ENCODE data around the gene CAMK4. TPM values are rescaled to one million over a fixed set of nuclear protein-coding genes. Genes with fewer than 3 reads are reported as not detected.

Gene CAMK4
- total RNA-seq, 1 experiment from 2014 or later, result not detected

DNA sequence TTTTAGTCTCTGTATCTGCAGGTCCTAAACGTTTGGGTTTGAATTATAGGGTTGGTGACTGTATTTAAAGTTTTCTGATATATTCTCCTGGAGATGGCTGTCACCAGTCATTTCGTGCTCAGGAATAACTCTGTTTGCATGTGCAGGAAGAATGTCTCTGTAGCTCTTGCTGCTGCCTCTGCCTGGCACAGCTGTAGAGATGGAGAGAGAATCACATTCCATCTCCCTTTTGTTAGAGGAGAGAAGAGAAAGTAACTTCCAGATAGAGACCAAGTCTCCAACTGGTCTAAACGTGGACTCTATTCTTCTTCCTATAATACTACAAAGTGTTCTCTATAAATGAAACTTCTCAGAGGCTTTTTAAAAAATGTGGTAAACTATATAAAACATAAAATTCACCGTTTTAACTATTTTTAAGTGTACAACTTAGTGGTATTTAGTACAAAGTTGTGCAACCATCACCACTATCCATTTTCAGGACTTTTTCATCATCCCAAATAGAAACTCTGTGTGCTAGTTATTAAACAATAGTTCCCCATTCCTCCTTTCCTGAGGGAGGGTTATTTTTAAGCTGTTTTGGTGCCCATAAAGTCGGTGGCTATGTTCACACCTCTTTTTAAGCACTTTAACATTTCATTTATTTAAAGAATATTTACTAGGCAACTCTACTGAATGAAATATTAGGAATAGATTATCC lies 308.9 kb downstream of the CAMK4 start:
- BruUV-seq (replicated peaks), result no TSS peak
- no peak overlapping the region for H2AFZ ChIP-seq
- intact Hi-C loops (cut with micrococcal nuclease; ENCODE audit: unreplicated experiment), result loop anchor here (5.0 kb wide), 1 partner anchor 614 kb away; no protein-coding TSS in a partner anchor

DNA sequence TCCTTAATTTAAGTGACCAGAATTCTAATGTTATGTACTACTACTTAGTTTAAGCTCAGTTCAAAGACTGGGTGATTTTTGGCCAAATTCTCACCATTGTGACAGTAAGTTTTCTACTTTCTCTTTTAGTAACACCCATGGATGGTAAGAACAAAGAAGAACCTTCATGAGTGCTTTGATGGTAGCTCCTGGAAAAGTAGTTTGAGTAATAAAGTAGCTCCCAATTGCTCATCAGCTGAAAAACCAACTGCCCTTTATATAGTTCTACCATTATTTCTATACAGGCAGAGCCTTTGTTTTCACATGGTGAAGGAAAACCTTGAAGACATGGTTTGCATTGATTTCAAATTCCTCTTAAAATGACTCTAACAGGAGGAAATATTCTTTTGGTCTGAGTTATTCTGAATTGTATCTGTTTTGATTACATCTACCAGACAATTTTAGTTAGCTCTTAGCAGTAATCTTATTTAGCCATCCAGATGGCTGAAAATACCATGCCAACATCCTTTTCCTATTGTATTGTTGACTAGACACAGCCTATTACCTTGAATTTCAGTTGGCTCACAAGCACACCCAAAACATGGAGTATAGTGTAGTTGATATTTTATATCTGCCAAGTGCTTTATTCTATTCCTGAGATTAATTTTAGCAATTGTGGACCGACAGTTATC lies 311.8 kb downstream of the CAMK4 start:
- no peaks in the 10 kb centered on the region for H3F3A ChIP-seq (ENCODE audit: insufficient read depth, low read depth)
- no peak overlapping the region for H3K27ac ChIP-seq
- H3K79me2 ChIP-seq (ENCODE audit: low read depth), result no peaks in the 10 kb centered on the region
- TF ChIP-seq, protein P1, sequence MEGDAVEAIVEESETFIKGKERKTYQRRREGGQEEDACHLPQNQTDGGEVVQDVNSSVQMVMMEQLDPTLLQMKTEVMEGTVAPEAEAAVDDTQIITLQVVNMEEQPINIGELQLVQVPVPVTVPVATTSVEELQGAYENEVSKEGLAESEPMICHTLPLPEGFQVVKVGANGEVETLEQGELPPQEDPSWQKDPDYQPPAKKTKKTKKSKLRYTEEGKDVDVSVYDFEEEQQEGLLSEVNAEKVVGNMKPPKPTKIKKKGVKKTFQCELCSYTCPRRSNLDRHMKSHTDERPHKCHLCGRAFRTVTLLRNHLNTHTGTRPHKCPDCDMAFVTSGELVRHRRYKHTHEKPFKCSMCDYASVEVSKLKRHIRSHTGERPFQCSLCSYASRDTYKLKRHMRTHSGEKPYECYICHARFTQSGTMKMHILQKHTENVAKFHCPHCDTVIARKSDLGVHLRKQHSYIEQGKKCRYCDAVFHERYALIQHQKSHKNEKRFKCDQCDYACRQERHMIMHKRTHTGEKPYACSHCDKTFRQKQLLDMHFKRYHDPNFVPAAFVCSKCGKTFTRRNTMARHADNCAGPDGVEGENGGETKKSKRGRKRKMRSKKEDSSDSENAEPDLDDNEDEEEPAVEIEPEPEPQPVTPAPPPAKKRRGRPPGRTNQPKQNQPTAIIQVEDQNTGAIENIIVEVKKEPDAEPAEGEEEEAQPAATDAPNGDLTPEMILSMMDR (conservative IDR thresholded peaks at IDR 0.05), result no peak
- TF ChIP-seq EZH2 (IDR thresholded peaks at IDR 0.05; ENCODE audit: low read depth), result no peak
- no peaks in the 10 kb centered on the region for H3K4me1 ChIP-seq (replicated peaks; ENCODE audit: insufficient read depth)
- no peak overlapping the region for H3K4me3 ChIP-seq
- H3K9me2 ChIP-seq (ENCODE audit: insufficient read depth), result no peaks in the 10 kb centered on the region
- no peaks in the 10 kb centered on the region for H3K9me3 ChIP-seq (ENCODE audit: insufficient read depth, low read depth)
- ChIA-PET POLR2A (ENCODE audit: unreplicated experiment) (no interaction called here), CTCF (no interaction called here)
- BruUV-seq (replicated peaks), result no TSS peak
- intact Hi-C loops (cut with micrococcal nuclease; ENCODE audit: unreplicated experiment), result no loop called here
- no peak overlapping the region for H3K4me2 ChIP-seq
- H4K20me1 ChIP-seq (ENCODE audit: insufficient read depth), result no peaks in the 10 kb centered on the region
- no peak overlapping the region for H2AFZ ChIP-seq
- no peaks in the 10 kb centered on the region for H3K36me3 ChIP-seq (ENCODE audit: low read depth)
- no peak for DNase-seq
- H3K27me3 ChIP-seq (ENCODE audit: insufficient read depth, low read depth), result no peaks in the 10 kb centered on the region

More for the DNA sequence above, 308.9 kb downstream of the CAMK4 start:
- Histone ChIP-seq H3K4me2 (no peak overlapping the region), H3K4me1 (replicated peaks; ENCODE audit: insufficient read depth) (no peaks in the 10 kb centered on the region), H3K4me3 (no peak overlapping the region), H3K27me3 (ENCODE audit: insufficient read depth, low read depth) (no peaks in the 10 kb centered on the region), H3K9me2 (ENCODE audit: insufficient read depth) (no peaks in the 10 kb centered on the region), H4K20me1 (ENCODE audit: insufficient read depth) (no peaks in the 10 kb centered on the region), H3K36me3 (ENCODE audit: low read depth) (no peaks in the 10 kb centered on the region), H3F3A (ENCODE audit: insufficient read depth, low read depth) (no peaks in the 10 kb centered on the region), H3K79me2 (ENCODE audit: low read depth) (no peaks in the 10 kb centered on the region), H3K9me3 (ENCODE audit: insufficient read depth, low read depth) (no peaks in the 10 kb centered on the region), H3K27ac (no peak overlapping the region)
- ChIA-PET POLR2A (ENCODE audit: unreplicated experiment) (no interaction called here), CTCF (no interaction called here)
- TF ChIP-seq, protein P1 (conservative IDR thresholded peaks at IDR 0.05), result no peak
- TF ChIP-seq EZH2 (IDR thresholded peaks at IDR 0.05; ENCODE audit: low read depth), result no peak
- DNase-seq, result no peak

DNA sequence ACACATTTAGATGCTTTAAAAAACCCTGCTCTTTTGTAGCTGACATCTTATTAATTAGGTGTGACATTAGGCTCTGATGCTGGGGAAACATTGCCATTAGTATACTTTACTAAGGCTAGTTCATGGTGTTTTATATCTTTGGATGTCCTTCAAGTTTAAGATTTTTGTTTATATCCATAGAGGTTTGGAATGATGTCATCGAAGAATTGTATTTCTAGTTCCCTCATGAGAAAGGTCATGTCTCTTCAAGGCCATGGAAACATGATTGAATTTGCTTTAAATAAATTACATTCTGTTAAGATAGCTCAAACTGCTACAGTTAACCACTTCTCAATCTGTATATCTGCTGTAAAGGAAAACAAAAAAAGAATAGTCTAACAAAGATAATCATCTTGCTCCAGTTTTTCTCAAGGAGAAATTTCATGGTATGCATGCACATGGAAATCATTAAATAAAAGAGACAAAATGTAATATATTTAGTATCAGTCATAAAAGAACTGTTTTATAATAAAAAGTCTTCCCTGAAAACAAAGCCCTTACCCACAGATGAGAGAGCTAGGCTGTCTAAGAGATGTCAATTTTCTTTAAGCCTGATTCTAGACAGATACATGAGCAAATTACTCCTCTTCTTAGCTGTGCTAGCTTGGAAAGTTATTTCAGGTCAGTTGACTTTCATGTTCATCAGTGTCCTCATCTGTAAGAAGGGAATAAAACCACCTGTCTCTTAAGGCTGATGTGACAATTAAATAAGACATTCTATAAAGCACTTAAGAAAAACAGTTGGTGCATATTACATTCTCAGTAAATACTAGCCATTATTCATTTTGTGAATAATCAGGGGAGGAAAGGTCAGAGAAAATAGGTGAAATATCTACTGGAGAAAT lies 313.2 kb downstream of the CAMK4 start:
- no TSS peak for BruUV-seq (replicated peaks)
- POLR2A ChIA-PET (ENCODE audit: unreplicated experiment), result no interaction called here
- CTCF ChIA-PET, result no interaction called here
- Histone ChIP-seq H3F3A (ENCODE audit: insufficient read depth, low read depth) (no peaks in the 10 kb centered on the region), H3K36me3 (ENCODE audit: low read depth) (no peaks in the 10 kb centered on the region), H4K20me1 (ENCODE audit: insufficient read depth) (no peaks in the 10 kb centered on the region), H2AFZ (no peak overlapping the region), H3K9me2 (ENCODE audit: insufficient read depth) (no peaks in the 10 kb centered on the region; the same call in 1 of the 2 replicates), H3K9me3 (ENCODE audit: insufficient read depth, low read depth) (no peaks in the 10 kb centered on the region), H3K4me1 (replicated peaks; ENCODE audit: insufficient read depth) (no peaks in the 10 kb centered on the region), H3K27ac (no peak overlapping the region), H3K4me2 (no peak overlapping the region), H3K79me2 (ENCODE audit: low read depth) (no peaks in the 10 kb centered on the region), H3K4me3 (no peak overlapping the region), H3K27me3 (ENCODE audit: insufficient read depth, low read depth) (no peaks in the 10 kb centered on the region)
- no peak for TF ChIP-seq EZH2 (IDR thresholded peaks at IDR 0.05; ENCODE audit: low read depth)
- TF ChIP-seq, protein P1 (conservative IDR thresholded peaks at IDR 0.05), result no peak
- intact Hi-C loops (cut with micrococcal nuclease; ENCODE audit: unreplicated experiment), result no loop called here
- no peak for DNase-seq

Data from PC-9 (cell line).